Occipital lobe (tissue), 2 donors: ENCODE measurements around the gene RAB17. TPM values are rescaled to one million over a fixed set of nuclear protein-coding genes. Genes with fewer than 3 reads are reported as not detected.

Experiments used
- DNase-seq: peaks from one replicate; lab custom pipeline; 2025; lab: John Stamatoyannopoulos, UW
- total RNA-seq: library from RNA; depleted of rRNA; stranded (reverse); fragments of >200 nt; gene quantifications from one replicate; pipeline ENCODE4 v1.2.3, GENCODE V29; 2014

RAB17 gene
- total RNA-seq, 1 donor from 2014 or later: 0.16 TPM

DNA sequence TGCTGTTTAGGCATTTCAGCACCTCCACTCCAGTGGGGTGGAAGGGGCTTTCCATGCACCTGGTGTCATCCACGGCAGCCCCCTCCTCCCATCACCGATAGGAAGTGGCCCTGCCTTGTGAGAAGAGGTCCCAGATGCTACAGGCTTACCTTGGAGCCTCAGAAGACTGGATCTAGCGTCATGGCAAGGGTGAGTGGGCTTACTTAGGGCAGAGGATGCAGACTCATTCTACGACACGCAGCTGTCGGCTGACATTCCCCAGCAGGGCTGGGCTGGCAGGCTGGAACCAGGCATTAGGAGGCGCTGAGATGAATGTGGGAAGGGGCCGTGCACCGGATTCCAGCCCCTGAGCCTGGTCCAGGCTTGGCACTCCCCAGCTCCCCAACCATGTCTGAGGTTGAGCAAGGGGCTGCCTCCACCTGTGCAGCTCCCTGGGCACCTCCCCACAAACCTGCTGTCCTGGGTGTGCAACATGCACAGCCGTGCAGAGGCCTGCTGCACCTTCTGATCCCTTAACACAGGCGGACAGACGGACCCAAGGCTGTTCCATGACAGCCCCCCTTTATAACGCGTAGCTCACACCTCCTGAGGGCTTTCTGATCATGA lies 25.9 kb downstream of the RAB17 start:
- DNase-seq: no peak

DNA sequence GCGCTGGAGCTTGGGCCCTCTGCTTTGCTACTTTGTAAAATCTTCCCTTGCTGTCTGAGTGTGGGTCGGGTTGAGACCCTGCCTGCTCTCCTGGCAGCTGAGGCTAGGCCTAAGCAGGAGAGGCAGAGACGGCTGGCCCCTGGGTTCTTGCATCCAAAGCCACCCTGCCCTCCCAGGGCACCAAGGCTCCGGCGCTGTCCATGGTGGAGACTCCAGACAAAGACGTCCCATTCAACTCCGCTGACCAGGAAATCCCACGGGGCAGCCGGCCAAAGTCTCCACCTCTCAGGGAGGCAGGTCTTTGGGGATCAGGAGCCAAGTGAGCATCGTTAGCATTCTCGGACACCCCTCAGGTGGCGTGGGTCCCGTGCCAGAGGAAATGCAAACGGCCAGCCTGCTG lies 26.7 kb downstream of the RAB17 start:
- DNase-seq: no peak

DNA sequence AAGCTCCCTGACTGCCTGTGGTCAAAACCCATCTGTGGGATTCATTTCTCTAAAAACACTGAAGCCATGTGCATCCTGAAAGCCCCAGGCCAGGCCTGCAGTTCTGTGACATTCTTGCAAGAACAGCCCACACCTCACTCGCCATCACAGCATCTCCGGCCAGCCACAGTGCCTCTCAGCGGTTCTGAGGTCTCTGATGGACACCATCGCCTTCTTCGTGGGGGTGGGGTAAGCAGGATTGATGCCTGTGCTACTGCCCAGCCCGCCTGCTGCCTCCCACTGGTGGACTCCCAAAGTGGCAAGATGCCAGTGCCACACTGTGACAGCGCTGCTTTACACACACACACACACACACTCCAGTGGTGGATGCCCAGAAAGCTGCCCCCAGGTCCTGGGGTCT lies 29.3 kb downstream of the RAB17 start:
- DNase-seq: no peak

DNA sequence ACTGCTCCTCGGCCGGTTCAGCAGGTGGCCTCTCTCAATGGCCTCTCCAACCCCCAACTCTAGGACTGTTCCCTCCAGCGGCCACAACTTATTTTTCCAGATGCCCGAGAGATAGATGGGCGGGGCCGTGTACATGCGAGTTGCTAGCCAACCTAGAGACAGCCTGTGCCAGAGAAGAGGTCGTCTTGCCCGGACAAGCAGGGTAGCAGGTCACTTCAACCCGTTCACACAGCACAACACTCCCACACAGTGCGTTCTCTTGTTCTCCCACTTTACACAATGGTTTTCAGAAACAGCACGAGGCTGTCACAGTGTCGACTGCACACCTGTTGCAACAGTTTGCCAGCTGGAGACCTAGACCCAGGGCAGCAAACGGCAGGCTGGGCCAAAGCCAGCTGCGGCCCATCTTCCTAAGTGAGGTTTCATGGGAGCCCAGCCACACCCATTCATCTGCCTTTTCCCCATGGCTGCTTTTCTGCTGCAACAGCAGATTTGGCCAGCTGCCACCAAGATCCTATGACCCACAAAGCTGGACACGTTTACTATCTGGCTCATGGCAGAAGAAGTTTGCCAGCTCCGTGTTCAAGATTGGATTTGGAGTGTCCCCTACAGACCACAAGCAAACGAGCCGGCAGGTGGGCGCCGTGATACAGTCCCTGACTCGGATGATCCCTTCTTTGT lies 31.4 kb downstream of the RAB17 start:
- DNase-seq: no peak

DNA sequence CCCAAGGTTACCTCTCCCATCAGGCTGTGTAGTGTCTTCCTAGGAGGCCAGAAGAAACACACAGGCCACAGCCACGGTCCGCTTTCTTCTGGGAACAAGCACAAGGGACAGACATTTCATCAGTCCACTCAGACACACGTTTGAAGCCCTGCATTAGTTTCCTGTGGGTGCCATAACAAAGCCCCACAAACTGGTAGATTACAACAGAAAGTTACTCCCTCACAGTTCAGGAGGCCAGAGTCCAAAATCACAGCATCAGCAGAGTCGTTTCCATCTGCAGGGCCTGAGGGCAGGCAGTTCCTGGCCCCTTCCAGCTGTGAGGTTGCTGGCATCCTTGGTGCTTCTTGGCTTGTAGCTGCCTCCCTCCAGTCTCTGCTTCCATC lies 32.9 kb downstream of the RAB17 start:
- no peak for DNase-seq

DNA sequence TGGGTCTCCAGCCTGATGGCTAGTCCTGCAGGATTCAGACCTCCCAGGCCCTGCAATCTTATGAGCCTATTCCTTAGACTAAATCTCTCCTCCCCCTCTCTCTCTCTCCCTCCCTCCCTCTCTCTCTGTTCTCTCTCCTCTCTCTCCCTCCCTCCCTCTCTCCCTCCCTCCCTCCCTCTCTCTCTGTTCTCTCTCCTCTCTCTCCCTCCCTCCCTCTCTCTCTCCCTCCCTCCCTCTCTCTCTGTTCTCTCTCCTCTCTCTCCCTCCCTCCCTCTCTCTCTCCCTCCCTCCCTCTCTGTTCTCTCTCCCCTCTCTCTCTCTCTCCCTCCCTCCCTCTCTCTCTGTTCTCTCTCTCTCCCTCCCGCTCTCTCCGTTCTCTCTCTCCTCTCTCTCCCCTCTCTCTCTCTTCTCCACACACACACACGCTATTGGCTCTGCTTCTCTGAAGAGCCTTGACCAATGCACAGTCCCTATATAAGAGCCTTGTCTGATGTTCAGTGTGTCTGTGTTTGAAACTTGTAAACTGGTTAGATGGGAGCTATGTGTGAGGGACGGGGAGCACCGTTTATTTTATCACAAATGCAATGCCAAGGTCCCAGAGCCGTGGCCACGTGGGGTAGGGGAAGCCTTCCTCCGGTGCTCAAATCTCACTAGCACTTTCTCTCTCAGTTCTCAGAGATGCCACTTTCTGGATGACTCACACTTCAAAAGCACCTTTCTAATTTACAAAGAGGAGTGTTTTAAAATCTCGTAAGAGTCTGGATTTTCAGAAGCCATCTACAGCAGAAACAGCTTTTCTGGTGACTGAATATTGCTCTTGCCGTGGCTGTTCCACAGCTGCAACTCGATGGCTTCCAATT lies 33.5 kb downstream of the RAB17 start:
- no peak for DNase-seq

DNA sequence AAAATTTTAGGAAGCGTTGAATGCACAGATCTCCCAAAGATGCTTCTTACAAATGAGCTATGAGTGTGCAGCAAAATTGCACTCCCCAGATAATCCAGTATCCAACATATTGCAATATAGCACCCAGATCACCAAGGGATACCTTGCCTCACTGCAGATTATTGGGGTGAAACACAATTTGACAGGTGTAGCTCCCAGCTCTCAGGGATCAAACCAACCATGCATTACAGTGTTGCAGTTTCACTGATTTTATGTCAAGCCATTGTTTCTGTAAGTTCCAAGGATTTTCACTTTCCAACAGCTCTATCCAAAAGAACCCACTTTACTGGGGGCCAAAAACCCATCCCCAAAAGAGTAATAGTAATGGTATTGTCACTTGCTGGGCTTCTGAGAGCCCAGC lies 35.0 kb downstream of the RAB17 start:
- DNase-seq: no peak

DNA sequence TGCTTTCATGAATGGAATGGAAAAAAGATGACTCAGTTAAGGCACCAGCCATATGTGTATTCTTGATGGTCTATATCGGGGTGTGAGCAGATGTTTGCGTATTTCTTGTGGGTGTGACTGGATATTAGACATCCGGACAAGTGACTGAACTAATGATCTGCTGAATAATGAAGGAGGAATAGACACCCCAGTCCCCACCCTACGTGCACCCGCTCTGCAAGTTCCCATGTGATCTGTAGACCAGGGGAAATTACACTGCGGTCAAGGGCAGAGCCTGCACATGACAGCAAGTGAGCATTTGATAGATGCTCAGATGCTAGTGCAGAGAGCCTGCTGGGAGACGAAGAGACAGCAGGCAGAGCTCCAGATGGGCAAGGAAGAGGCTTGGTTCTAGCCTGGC lies 36.6 kb downstream of the RAB17 start:
- no peak for DNase-seq

DNA sequence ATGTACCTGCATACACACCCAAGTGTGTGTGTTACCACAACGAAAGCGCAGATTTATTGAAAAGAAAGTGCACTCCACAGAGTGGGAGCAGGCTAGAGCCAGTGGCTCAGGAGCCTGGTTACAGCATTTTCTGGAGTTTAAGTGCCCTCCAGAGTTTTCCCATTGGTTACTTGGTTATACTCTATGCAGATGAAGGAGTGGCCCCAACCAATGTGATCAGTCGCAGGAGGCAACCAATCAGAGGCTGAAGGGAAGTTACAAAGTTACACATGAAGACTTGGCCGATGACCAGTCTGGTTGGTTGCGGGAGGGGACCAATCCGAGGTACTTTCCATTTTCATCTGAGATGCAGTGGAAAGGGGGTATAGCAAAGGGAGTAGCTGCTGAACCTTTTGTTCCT lies 37.6 kb downstream of the RAB17 start:
- no peak for DNase-seq

DNA sequence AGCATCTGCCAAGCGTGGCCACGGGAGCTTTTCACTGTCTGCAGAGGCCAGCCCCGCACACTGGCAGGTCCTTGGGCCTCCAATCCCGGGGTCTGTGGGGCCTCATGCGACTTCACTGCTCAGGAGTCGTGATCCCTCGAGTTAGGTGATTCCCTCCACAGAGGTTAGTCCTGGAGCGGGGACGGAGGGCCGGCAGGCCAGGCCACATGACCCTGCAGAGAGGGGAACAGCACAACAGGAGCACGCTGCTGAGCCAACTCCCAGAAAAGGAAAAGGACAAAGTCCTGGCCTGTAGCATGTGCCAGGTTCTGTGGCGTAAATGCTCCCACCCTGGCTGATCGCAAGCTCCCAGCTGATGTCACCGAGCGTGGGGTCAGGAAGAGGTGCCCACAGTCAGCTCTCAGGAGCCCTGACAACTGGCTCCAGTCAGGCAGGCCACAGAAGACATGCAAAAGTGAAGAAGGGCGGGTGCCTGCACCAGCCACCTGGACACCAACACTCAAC lies 39.4 kb downstream of the RAB17 start:
- DNase-seq: no peak

DNA sequence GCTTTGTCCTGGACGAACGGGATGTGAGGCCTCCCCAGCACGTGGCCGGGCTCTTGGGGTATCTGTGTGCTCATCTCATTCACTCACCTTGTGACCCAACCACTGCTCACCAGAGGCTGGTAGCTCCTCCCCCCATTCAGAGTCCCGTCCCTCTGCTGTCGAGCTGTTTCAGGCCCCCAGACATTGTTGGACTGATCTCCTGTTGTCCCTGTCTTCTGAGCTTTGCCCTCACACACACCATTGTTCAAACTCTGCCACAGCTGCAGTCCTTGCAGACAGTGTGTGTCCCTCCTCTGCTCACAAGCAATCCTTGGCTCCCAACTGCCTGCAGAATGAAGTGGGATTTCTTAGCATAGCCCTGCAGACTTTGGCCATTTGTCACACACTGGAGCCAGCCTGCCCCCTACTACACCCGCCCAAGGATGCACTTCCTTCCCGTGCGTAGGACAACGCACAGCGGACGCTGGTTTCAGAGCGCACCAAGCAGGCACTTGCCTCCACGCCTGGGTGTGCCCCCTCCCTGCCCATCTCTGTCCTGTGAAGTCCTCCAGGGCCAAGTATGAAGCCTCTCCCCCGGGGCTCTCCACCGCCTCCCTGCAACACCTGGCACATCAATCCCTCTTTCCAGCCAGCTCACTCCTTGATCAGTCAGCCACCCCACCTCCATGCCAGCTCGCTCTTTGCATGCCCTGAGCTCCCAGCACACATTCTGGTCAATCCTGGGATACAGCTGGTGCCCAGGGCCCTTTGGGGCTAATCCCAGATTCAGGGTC lies 40.7 kb downstream of the RAB17 start:
- no peak for DNase-seq

DNA sequence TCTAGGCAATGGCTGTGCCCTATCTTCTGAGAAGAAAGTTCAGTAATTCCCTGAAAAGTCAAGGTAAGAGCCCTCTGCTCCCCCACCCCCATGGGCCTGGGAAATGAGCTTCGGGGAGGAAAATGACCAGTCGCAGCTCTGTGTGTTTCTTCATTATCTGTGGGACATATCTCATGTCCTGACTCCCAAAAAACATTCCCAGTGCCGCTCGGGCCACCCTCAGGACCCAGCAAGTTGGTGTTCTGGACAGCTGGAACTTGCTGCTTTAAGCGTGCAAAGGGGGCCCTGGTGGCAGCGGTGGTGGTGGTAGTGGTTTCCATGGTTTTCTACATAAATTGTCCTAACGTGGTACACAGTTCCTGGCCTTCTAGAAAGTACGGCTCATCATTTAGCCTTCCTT lies 41.3 kb downstream of the RAB17 start:
- no peak for DNase-seq

DNA sequence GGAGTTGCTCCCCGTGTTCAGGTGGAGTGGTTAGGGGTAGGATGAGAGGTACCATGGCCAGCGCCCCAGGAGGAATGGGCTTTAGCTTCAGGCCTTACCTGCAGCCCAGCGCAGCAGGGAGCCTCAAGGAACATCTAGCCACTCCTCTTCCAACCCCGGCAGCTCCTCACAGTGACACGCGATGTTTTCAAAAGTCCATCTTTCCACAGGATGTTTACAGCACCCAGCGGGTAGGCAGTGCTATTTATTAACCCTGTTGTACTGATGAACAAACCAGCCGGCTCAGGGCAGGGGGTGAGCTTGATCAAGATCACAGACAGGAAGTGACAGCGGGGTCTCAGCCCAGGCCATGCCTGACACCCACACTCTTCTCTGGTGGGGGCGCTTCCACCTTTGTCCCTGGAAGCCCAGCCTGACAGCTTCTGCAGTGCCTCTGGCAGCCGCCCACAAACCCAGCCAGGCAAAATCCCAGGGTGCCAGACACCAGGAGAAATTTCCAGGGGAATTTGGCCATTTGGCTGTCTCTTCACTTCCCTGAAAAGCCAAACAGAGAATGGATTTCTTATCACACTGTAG lies 42.6 kb downstream of the RAB17 start:
- DNase-seq: no peak

DNA sequence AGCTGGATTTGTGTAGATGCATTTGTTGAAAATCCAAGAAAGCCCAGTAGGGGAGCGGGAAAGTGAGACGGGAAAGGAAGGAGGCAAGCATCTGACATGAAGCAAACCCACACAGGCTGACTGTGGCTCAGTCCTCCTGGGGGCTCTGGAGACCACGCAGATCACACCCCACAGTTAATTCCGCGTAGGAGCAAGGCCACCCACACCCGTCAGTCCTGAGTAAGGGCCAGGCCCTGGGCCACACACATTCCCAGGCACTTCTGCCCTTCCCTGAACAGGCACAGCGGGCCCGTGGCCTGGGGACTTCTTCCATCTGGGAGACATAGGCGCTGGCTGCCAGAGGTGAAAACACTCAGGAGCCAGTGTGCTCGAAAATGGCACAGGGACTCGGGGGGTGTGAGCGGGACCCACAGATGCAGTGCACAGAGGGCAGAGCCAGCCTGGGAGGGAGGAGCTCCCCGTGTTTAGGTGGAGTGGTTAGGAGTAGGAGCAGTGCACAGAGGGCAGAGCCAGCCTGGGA lies 43.6 kb downstream of the RAB17 start:
- DNase-seq: no peak

DNA sequence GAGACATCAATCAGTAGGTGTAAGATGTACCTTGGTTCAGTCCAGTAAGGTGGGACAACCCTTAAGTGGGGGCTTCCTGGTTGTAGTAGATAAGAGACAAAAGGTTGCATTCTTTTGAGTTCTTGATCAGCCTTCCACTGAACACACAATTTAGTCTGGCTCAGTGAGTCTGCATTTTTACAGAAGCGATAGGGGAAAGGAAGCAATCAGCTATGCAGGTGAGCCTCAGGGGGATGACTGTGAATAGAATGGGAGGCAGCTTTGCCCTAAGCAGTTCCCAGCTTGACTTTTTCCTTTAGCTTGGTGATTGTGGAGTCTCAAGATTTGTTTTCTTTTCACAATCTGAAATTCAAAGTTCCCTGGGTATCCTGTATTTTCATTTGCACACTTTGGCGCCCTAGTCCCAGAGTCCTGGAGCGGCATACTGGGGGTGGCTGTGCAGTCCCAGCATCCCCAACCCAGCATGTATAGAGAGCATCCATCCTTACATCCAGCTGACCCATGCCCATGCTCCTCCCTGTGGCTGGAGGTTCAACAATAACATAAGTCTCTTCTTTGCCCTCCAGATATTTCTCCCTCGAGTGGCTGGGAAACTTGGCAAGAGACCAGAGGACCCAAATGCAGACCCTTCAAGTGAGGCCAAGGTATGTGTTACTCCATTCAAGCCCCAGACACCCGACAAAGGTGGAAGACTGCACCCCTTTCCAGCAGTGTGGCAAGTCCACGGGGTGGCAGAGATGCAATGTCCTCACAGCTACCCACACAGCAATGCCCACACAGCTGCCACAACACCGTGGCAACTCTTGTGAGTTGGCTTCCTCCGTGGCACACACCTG lies 44.3 kb downstream of the RAB17 start:
- no peak for DNase-seq

DNA sequence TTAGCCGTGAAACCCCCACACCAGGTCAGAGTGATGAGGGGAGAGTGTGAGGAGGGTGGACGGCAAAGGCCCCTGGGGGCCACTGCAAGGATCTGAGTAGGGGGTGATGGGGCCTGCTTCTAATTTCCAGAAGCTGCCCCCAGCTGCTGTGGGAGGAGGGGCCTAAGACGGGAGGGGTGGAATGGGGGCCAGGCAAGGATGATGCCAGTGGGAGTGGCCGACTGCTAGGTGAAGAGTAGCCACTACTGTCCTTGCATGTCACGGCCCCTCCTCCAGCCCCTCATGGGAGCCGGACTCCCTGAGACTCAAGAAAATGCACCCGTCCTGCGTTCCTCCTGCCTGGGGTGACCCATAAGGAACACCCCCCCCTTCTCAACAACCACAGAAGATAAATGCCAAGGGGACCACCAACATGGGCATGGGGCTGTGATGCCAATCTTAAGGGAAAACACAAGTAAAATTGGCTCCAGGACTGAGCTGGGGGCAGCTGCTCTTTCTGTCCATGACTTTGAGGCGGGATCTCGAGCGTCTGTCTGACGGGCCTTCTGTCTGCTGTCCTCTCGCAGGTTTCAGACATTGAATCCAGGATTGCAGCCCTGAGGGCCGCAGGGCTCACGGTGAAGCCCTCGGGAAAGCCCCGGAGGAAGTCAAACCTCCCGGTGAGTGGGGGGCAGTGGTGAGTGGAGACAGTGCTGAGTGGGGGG lies 48.4 kb downstream of the RAB17 start:
- DNase-seq: no peak

DNA sequence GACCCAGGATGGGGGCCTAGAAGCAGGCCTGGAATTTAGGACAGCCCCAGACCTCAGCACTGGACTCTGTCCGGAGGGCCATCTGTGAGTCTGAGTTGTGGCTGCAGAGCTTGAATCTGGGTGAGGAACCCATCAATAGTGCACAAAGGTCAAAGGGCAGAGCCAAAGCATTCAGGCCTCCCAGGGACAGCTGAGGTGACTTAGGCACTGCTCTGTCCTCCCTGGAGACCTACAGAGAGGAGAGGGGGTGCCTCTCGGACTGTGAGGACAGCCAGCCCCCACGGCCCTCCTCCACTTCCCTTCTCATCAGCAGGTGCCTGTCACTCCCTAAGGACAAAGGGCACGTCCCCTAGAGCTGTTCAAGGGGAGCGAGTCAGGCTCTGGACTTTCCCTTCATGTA lies 49.3 kb downstream of the RAB17 start:
- DNase-seq: no peak

DNA sequence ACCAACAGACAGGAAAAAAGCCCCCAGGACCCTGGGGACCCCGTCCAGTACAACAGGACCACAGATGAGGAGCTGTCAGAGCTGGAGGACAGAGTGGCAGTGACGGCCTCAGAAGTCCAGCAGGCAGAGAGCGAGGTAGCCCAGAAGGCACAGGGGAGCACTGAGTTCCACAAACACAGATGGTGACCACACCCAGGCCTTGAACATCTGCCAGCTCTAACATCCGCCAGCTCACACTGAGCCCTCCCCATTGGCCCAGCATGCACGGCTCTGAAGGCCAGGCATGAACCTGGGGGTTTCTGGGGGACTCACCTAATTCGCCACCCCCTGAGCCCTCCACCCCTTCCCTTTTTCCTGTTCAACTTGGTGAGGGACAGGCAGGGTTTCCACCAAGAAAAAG lies 49.7 kb downstream of the RAB17 start:
- no peak for DNase-seq

DNA sequence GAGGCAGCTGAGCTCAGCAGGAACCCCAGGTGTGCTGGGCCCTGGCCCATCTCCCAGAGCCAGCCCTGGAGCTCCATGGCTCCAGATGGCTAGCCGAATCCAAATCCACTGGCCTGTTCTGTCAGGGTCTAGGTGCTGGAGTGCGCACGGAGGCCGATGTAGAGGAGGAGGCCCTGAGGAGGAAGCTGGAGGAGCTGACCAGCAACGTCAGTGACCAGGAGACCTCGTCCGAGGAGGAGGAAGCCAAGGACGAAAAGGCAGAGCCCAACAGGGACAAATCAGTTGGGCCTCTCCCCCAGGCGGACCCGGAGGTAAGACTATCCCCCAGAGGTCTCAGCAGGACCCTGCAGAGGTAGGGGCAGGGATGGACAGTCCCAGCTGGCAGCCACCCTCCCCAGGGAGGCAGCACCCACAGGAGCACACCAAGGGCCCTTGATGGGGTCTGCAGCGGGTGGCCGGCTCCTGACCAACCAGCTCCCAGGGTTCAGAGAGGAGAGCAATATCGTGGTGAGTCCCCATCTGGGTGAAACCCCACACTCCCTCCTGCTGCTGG lies 50.2 kb downstream of the RAB17 start:
- DNase-seq: no peak
